SK-N-SH (cell line): ENCODE measurements around the gene ALDOB.

ENCODE experiments used
- CTCF ChIP-seq: fragments of 200-600 bp; sonication (generic); IDR thresholded peaks from 2 replicates; pipeline ENCODE4 v1.6.1; 2017; ENCODE audit warnings: antibody characterized with exemption, mild to moderate bottlenecking, moderate library complexity
- EP300 ChIP-seq, 2 experiments: IDR thresholded peaks; 2 replicates each; pipeline versions ENCODE4 v1.4.0 to v1.6.1; 2012; ENCODE audit warnings: borderline replicate concordance in 1 of 2, low read depth in 1 of 2, low read length in 1 of 2
- EZH2phosphoT487 ChIP-seq: fragments of 200-600 bp; sonication (generic); IDR thresholded peaks from 2 replicates; pipeline ENCODE4 v1.6.1; 2017; ENCODE audit warnings: low read depth, mixed run types, mild to moderate bottlenecking, antibody characterized with exemption, moderate library complexity, borderline replicate concordance
- FOXM1 ChIP-seq: IDR thresholded peaks from 2 replicates; pipeline ENCODE4 v1.4.0; 2012; ENCODE audit warnings: low read depth, mild to moderate bottlenecking
- MXI1 ChIP-seq: IDR thresholded peaks from 2 replicates; pipeline ENCODE4 v1.6.1; 2012; ENCODE audit warnings: mild to moderate bottlenecking, low read depth, low read length, improper control_type of control experiment
- RAD21 ChIP-seq: IDR thresholded peaks from 2 replicates; pipeline ENCODE4 v1.6.1; 2012; ENCODE audit warnings: mild to moderate bottlenecking, low read length
- REST ChIP-seq: IDR thresholded peaks from 2 replicates; pipeline ENCODE4 v1.6.1; 2012; ENCODE audit warnings: mild to moderate bottlenecking, low read depth, low read length, moderate library complexity
- RFX5 ChIP-seq: IDR thresholded peaks from 2 replicates; pipeline ENCODE4 v1.6.1; 2012; ENCODE audit warnings: mild to moderate bottlenecking, improper control_type of control experiment, low read length
- ZBTB33 ChIP-seq: IDR thresholded peaks from 2 replicates; pipeline ENCODE4 v1.4.0; 2012; ENCODE audit warnings: low read depth, borderline replicate concordance

GRCh38 chr9:101417389-101417788, 18.2 kb downstream of the ALDOB start:
- TF ChIP-seq ZBTB33 = no peak
- no peak for TF ChIP-seq RAD21
- no peak for TF ChIP-seq EP300 (IDR thresholded peaks at IDR 0.05; ENCODE audit: borderline replicate concordance in 1 of 2, low read depth in 1 of 2, low read length in 1 of 2)
- no peak for TF ChIP-seq RFX5
- TF ChIP-seq MXI1 = no peak
- TF ChIP-seq CTCF = no peak
- TF ChIP-seq REST = no peak
- TF ChIP-seq FOXM1 = no peak
- TF ChIP-seq EZH2phosphoT487 = no peak
